DOHH2 (cell line): ENCODE measurements around the gene MYLK.

ENCODE experiments used
- CTCF ChIP-seq: fragments of 200-600 bp; sonication (generic); IDR thresholded peaks from one replicate; pipeline ENCODE4 v1.5.1; 2014; ENCODE audit warnings: antibody characterized with exemption, mild to moderate bottlenecking, low read depth, low read length; ENCODE audit not compliant: poor library complexity, severe bottlenecking
- EZH2phosphoT487 ChIP-seq: fragments of 200-600 bp; sonication (generic); IDR thresholded peaks from 2 replicates; pipeline ENCODE4 v1.6.1; 2017; ENCODE audit warnings: borderline replicate concordance, mild to moderate bottlenecking, antibody characterized with exemption, low read length, moderate library complexity, mixed read lengths

- TF ChIP-seq CTCF (no peak), EZH2phosphoT487 (no peak)
Measured at GRCh38 chr3:123684636-123685035, 199.5 kb downstream of the MYLK start.
